HEK293 (cell line): ENCODE results near the gene ATP8B1.
A peak's percentile ranks its signal among the peaks of the same experiment; 100 is the strongest.
"Not testable (repeated sequence)": the region's sequence is repeated elsewhere in the genome, so short reads cannot be mapped to it uniquely, and the experiment has no call there.

Experiments used
- CTCF ChIA-PET: fragments of 350-600 bp; formaldehyde crosslinking; extraction: SDS; loops from one replicate; lab custom pipeline; 2021; ENCODE audit warnings: antibody characterized with exemption; lab: Yijun Ruan, JAX
- POLR2A ChIA-PET: fragments of 300-600 bp; formaldehyde crosslinking; extraction: SDS; loops from one replicate; lab custom pipeline; 2020; ENCODE audit warnings: antibody characterized with exemption, inconsistent platforms; lab: Yijun Ruan, JAX
- H3K27ac ChIP-seq: fragments of 200-500 bp; sonication (Bioruptor generic); 2 replicates; pipeline ENCODE4 v1.5.1; 2014; ENCODE audit warnings: low read depth, low read length, control low read depth, inconsistent platforms; ENCODE audit errors: extremely low read depth
- H3K36me3 ChIP-seq, 2 experiments: fragments of 200-500 bp in 1 of 2; sonication (Bioruptor generic) in 1 of 2; 1 replicate in 1 of 2; 2 replicates in 1 of 2; pipeline ENCODE4 v1.5.1; 2014 to 2017; ENCODE audit warnings: inconsistent platforms in 2 of 2, low read length in 2 of 2; ENCODE audit not compliant: control insufficient read depth in 2 of 2, insufficient read depth in 1 of 2
- H3K4me1 ChIP-seq: fragments of 200-500 bp; sonication (Bioruptor generic); 2 replicates; pipeline ENCODE4 v1.5.1; 2014; ENCODE audit warnings: mild to moderate bottlenecking, low read length, inconsistent platforms; ENCODE audit not compliant: control insufficient read depth, insufficient read depth
- H3K4me3 ChIP-seq: 2 replicates; pipeline ENCODE4 v1.5.1; 2011; ENCODE audit warnings: low read depth, mild to moderate bottlenecking, control low read depth, low read length, moderate library complexity
- H3K9me3 ChIP-seq: fragments of 200-500 bp; sonication (Bioruptor generic); 2 replicates; pipeline ENCODE4 v1.5.1; 2014; ENCODE audit warnings: low read depth, low read length, inconsistent platforms; ENCODE audit not compliant: control insufficient read depth, insufficient read depth
- FEZF1 ChIP-seq: fragments of 450-650 bp; formaldehyde crosslinking; IDR thresholded peaks from 2 replicates; pipeline ENCODE4 v1.5.1; 2016; ENCODE audit warnings: missing biosample characterization, missing genetic modification characterization
- GLIS2 ChIP-seq: fragments of 450-650 bp; formaldehyde crosslinking; IDR thresholded peaks from 2 replicates; pipeline ENCODE4 v1.5.1; 2016; ENCODE audit warnings: missing biosample characterization, missing genetic modification characterization
- MEIS1 ChIP-seq: sonication (generic); formaldehyde crosslinking; IDR thresholded peaks from 2 replicates; pipeline ENCODE4 v1.8.1; 2022; ENCODE audit warnings: missing genetic modification reagents, mild to moderate bottlenecking, borderline replicate concordance
- ZEB2 ChIP-seq: fragments of 450-650 bp; formaldehyde crosslinking; IDR thresholded peaks from 2 replicates; pipeline ENCODE4 v1.5.1; 2016; ENCODE audit warnings: missing biosample characterization, missing genetic modification characterization
- ZNF114 ChIP-seq: fragments of 450-650 bp; formaldehyde crosslinking; IDR thresholded peaks from 2 replicates; pipeline ENCODE4 v1.5.0; 2017; ENCODE audit warnings: missing biosample characterization, missing genetic modification characterization
- ZNF302 ChIP-seq: fragments of 450-650 bp; formaldehyde crosslinking; IDR thresholded peaks from 2 replicates; pipeline ENCODE4 v1.5.1; 2016; ENCODE audit warnings: missing biosample characterization, missing genetic modification characterization, low read depth
- ZNF354C ChIP-seq: fragments of 450-650 bp; formaldehyde crosslinking; IDR thresholded peaks from 2 replicates; pipeline ENCODE4 v1.5.1; 2016; ENCODE audit warnings: missing biosample characterization, missing genetic modification characterization, low read depth, borderline replicate concordance
- ZNF391 ChIP-seq: fragments of 450-650 bp; formaldehyde crosslinking; IDR thresholded peaks from 2 replicates; pipeline ENCODE4 v1.5.1; 2016; ENCODE audit warnings: low read depth, missing biosample characterization, missing genetic modification characterization, borderline replicate concordance
- ZNF654 ChIP-seq: fragments of 450-650 bp; formaldehyde crosslinking; IDR thresholded peaks from 2 replicates; pipeline ENCODE4 v1.5.1; 2016; ENCODE audit warnings: low read depth, missing biosample characterization, missing genetic modification characterization
- ZSCAN30 ChIP-seq: fragments of 450-650 bp; IDR thresholded peaks from 2 replicates; pipeline ENCODE4 v1.5.1; 2018; ENCODE audit warnings: missing biosample characterization, mild to moderate bottlenecking, missing genetic modification characterization, moderate library complexity
- TF ChIP-seq, protein P1 (sequence below): fragments of 450-650 bp; formaldehyde crosslinking; IDR thresholded peaks from 2 replicates; pipeline ENCODE4 v1.5.1; 2016; ENCODE audit warnings: missing biosample characterization, missing genetic modification characterization
- TF ChIP-seq, protein P2 (sequence below): fragments of 450-650 bp; formaldehyde crosslinking; IDR thresholded peaks from 2 replicates; pipeline ENCODE4; 2016; ENCODE audit warnings: missing biosample characterization, missing genetic modification characterization
- TF ChIP-seq, protein P3 (sequence below): fragments of 450-650 bp; formaldehyde crosslinking; IDR thresholded peaks from 2 replicates; pipeline ENCODE4 v1.5.1; 2016; ENCODE audit warnings: missing biosample characterization, missing genetic modification characterization, borderline replicate concordance
- TF ChIP-seq, protein P4 (sequence below): fragments of 450-650 bp; IDR thresholded peaks from 2 replicates; pipeline ENCODE4 v1.5.1; 2018; ENCODE audit warnings: missing biosample characterization, missing genetic modification characterization
- TF ChIP-seq, protein P5 (sequence below): fragments of 450-650 bp; formaldehyde crosslinking; IDR thresholded peaks from 2 replicates; pipeline ENCODE4 v1.5.1; 2016; ENCODE audit warnings: missing biosample characterization, missing genetic modification characterization

ATP8B1 gene

DNA sequence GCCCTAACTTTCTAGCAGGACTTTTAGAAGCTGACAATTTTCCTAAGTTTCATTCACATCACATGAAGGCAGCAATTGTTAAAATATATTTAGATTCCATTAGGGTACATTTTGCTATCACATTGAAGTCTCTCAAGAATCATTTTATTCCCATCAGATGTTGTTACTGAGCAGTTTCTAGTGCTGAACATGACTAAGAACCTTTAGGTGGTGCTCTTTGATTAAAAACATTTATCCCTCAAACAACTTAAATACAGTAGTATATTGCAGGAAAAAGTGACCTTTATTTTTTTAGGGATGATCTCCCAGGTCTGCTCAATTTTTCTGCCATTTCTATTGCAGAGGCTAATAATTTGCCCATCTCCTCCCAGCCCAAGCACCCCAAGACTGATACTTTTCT, 158.6 kb downstream of the ATP8B1 start:
- H3K4me3 ChIP-seq, result no peak overlapping the region
- CTCF ChIA-PET, result interaction anchor here (0.6 to 1.9 kb wide), 6 partner anchors 10 to 763 kb away, joined by 3 to 6 read pairs (median 4); no protein-coding TSS in a partner anchor
- POLR2A ChIA-PET, result no interaction called here
- TF ChIP-seq ZNF654 (tag by site-specific recombination), result peak; percentile 21; the same call in 1 of the 2 replicates
- TF ChIP-seq, protein P1, sequence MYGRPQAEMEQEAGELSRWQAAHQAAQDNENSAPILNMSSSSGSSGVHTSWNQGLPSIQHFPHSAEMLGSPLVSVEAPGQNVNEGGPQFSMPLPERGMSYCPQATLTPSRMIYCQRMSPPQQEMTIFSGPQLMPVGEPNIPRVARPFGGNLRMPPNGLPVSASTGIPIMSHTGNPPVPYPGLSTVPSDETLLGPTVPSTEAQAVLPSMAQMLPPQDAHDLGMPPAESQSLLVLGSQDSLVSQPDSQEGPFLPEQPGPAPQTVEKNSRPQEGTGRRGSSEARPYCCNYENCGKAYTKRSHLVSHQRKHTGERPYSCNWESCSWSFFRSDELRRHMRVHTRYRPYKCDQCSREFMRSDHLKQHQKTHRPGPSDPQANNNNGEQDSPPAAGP (tag by site-specific recombination), result no peak
- H3K4me1 ChIP-seq, result no peaks in the 10 kb centered on the region
- H3K36me3 ChIP-seq, result peaks cover 0 to 5% of the 10 kb centered on the region in 2 experiments; a peak in 2 of 3 replicates
- H3K27ac ChIP-seq, result no peak overlapping the region
- H3K9me3 ChIP-seq, result no peaks in the 10 kb centered on the region

DNA sequence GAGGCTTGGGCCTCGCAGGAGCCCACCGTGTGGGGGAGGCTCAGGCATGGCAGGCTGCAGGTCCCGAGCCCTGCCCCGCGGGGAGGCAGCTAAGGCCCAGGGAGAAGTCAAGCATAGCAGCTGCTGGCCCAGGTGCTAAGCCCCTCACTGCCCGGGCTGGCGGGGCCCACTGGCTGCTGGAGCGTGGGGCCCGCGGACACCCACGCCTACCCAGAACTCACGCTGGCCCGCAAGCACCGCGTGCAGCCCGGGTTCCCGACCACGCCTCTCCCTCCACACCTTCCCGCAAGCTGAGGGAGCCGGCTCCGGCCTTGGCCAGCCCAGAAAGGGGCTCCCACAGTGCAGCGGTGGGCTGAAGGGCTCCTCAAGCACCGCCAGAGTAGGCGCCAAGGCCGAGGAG, 159.4 kb downstream of the ATP8B1 start:
- CTCF ChIA-PET, result interaction anchor here (0.6 to 1.9 kb wide), 5 partner anchors 9 to 764 kb away, joined by 3 to 6 read pairs (median 4); no protein-coding TSS in a partner anchor

DNA sequence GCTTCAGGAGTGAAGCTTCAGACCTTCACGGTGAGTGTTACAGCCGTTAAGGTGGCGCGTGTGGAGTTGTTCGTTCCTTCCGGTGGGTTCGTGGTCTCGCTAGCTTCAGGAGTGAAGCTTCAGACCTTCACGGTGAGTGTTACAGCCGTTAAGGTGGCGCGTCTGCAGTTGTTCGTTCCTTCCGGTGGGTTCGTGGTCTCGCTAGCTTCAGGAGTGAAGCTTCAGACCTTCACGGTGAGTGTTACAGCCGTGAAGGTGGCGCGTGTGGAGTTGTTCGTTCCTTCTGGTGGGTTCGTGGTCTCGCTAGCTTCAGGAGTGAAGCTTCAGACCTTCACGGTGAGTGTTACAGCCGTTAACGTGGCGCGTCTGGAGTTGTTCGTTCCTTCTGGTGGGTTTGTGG, 160.7 kb downstream of the ATP8B1 start:
- CTCF ChIA-PET, H3K4me1 ChIP-seq, H3K27ac ChIP-seq, H3K4me3 ChIP-seq, POLR2A ChIA-PET, H3K9me3 ChIP-seq, H3K36me3 ChIP-seq: not testable (repeated sequence)

More for the DNA sequence above, 159.4 kb downstream of the ATP8B1 start:
- H3K4me1 ChIP-seq, H3K4me3 ChIP-seq, H3K9me3 ChIP-seq, H3K27ac ChIP-seq, H3K36me3 ChIP-seq: not testable (repeated sequence)
- POLR2A ChIA-PET, result interaction anchor here (0.8 kb wide), 1 partner anchor 22 kb away, joined by 3 read pairs; no protein-coding TSS in a partner anchor

DNA sequence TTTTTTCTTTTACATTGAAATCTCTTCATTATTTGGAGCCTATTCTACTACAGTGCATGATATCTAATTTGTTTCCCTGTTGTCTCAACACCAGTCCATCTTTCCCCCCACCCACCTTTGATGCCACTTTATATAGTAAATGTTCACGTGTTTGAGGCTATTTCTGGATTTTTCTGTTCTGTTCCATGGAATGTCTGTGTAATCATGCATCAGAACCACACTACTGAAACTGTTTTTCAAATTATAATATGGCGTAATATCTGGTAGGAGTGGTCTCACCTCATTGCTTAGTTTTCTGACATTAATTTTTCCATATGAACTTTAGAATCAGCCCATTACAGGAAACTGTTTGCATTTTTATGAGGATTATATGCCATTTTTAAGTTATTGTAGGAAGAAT, 162.4 kb downstream of the ATP8B1 start:
- H3K36me3 ChIP-seq, result peaks cover 0 to 5% of the 10 kb centered on the region in 2 experiments; a peak in 2 of 3 replicates
- no peaks in the 10 kb centered on the region for H3K9me3 ChIP-seq
- no peak overlapping the region for H3K27ac ChIP-seq
- ChIA-PET CTCF (interaction anchor here (0.6 to 0.9 kb wide), 3 partner anchors 10 to 223 kb away, joined by 3 to 5 read pairs (median 4); no protein-coding TSS in a partner anchor), POLR2A (interaction anchor here (0.5 kb wide), 1 partner anchor 18 kb away, joined by 3 read pairs; no protein-coding TSS in a partner anchor)
- no peaks in the 10 kb centered on the region for H3K4me1 ChIP-seq
- H3K4me3 ChIP-seq, result no peak overlapping the region
- TF ChIP-seq, protein P2, sequence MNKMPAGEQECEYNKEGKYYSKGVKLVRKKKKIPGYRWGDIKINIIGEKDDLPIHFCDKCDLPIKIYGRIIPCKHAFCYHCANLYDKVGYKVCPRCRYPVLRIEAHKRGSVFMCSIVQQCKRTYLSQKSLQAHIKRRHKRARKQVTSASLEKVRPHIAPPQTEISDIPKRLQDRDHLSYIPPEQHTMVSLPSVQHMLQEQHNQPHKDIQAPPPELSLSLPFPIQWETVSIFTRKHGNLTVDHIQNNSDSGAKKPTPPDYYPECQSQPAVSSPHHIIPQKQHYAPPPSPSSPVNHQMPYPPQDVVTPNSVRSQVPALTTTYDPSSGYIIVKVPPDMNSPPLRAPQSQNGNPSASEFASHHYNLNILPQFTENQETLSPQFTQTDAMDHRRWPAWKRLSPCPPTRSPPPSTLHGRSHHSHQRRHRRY (tag by site-specific recombination), result no peak
- TF ChIP-seq ZNF354C (tag by site-specific recombination), result no peak
- no peak for TF ChIP-seq ZSCAN30 (tag by site-specific recombination)
- no peak for TF ChIP-seq ZNF302 (tag by site-specific recombination)
- TF ChIP-seq, protein P3, sequence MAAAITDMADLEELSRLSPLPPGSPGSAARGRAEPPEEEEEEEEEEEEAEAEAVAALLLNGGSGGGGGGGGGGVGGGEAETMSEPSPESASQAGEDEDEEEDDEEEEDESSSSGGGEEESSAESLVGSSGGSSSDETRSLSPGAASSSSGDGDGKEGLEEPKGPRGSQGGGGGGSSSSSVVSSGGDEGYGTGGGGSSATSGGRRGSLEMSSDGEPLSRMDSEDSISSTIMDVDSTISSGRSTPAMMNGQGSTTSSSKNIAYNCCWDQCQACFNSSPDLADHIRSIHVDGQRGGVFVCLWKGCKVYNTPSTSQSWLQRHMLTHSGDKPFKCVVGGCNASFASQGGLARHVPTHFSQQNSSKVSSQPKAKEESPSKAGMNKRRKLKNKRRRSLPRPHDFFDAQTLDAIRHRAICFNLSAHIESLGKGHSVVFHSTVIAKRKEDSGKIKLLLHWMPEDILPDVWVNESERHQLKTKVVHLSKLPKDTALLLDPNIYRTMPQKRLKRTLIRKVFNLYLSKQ (tag by site-specific recombination), result no peak
- TF ChIP-seq, protein P4, sequence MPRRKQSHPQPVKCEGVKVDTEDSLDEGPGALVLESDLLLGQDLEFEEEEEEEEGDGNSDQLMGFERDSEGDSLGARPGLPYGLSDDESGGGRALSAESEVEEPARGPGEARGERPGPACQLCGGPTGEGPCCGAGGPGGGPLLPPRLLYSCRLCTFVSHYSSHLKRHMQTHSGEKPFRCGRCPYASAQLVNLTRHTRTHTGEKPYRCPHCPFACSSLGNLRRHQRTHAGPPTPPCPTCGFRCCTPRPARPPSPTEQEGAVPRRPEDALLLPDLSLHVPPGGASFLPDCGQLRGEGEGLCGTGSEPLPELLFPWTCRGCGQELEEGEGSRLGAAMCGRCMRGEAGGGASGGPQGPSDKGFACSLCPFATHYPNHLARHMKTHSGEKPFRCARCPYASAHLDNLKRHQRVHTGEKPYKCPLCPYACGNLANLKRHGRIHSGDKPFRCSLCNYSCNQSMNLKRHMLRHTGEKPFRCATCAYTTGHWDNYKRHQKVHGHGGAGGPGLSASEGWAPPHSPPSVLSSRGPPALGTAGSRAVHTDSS, result no peak
- no peak for TF ChIP-seq ZEB2 (tag by site-specific recombination)
- no peak for TF ChIP-seq GLIS2
- no peak for TF ChIP-seq ZNF391
- TF ChIP-seq FEZF1, result no peak
- TF ChIP-seq, protein P5, sequence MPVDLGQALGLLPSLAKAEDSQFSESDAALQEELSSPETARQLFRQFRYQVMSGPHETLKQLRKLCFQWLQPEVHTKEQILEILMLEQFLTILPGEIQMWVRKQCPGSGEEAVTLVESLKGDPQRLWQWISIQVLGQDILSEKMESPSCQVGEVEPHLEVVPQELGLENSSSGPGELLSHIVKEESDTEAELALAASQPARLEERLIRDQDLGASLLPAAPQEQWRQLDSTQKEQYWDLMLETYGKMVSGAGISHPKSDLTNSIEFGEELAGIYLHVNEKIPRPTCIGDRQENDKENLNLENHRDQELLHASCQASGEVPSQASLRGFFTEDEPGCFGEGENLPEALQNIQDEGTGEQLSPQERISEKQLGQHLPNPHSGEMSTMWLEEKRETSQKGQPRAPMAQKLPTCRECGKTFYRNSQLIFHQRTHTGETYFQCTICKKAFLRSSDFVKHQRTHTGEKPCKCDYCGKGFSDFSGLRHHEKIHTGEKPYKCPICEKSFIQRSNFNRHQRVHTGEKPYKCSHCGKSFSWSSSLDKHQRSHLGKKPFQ, result no peak
- TF ChIP-seq MEIS1 (CRISPR knock-in tag), result no peak
- TF ChIP-seq ZNF114 (tag by site-specific recombination), result no peak
